Measurements from ENCODE around the gene UTP18.

- TF ChIP-seq CTCF (conservative IDR thresholded peaks at IDR 0.05; ENCODE audit: low read depth, low read length), result peak; percentile 82
- no peak for TF ChIP-seq EZH2 (IDR thresholded peaks at IDR 0.05; ENCODE audit: borderline replicate concordance, low read depth, low read length, poor library complexity, severe bottlenecking)
These were observed 38.4 kb downstream of the UTP18 start for GRCh38 chr17:51298508-51299371.

Data from A673 (cell line).